ENCODE measurements around the gene RUFY2. TPM values are rescaled to one million over a fixed set of nuclear protein-coding genes. Genes with fewer than 3 reads are reported as not detected.
A peak's percentile ranks its signal among the peaks of the same experiment; 100 is the strongest.

Gene RUFY2
- total RNA-seq, 1 donor from 2014 or later, result 113 TPM

DNA sequence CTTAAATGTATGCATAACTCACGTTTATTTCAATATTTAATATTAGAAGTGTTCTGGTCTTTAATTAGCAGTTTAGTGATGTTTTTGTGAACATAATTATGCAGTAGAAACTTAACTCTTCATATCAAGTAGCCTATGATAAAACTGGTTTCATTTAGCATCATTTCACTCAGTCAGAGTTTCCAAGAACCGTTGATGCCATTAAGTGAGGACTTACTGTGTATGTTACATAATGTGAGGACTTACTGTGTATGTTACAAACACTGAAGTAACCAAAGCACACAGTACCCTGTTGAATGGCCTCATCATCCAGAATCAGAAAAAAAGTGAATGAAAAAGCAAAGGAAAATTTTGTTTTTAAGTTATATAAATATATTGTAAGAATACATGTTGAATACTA lies 41.5 kb downstream of the RUFY2 start:
- FAIRE-seq (no peak), DNase-seq (ENCODE audit: low spot score in 2 of 2) (no peak)

DNA sequence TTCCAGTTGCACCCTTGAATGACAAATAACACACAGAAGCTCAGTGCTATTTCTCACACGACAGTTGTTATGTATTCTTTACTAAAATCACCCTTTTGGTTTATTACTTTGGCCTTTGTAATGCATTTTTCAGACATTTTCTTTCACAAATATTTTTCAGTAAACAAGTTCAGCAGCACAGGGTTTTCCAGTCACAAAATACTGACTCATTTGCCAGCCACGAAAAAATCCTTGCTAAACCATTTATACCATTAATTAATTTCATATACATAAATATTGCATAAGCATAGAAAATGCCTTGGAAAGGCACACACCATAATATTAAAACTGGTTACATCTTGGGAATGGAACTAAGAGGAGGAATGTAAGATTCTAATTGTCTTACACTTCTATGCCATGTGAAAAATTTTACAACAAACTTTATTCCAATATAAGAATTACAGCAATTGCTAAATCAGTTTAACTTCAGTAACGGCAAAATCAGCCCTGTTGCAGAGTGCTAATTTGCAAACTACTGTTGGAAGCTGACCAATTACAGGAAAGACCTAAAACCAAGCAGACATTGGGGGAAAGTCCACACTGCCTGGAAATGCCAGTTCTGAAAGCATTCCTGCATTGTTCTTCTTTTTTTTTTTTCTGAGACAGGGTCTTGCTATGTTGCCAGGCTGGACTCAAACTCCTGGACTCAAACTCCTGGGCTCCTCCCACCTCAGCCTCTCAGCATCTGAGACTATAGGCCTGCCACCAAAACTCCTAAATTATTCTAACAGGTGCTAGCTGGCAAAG lies 42.8 kb downstream of the RUFY2 start:
- FAIRE-seq (no peak), DNase-seq (ENCODE audit: low spot score in 2 of 2) (no peak)

DNA sequence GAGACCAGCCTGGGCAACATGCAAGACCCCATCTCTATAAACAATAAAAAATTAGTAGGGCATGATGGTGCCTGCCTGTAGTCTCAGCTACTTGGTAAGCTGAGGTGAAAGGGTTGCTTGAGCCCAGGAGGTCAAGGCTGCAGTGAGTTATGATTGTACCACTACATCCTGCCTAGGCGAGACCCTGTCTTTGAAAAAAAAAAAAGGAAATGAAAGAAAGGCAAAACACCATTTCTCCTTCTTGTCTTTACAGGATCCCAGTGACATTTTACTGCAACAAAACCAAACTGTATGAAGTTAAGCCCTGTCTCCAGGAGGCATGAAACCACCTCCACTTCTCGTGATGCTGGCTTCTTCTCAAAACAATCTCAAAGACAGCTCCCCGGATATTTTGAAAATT lies 44.5 kb downstream of the RUFY2 start:
- no peak for FAIRE-seq
- DNase-seq (ENCODE audit: low spot score in 2 of 2), result no peak

DNA sequence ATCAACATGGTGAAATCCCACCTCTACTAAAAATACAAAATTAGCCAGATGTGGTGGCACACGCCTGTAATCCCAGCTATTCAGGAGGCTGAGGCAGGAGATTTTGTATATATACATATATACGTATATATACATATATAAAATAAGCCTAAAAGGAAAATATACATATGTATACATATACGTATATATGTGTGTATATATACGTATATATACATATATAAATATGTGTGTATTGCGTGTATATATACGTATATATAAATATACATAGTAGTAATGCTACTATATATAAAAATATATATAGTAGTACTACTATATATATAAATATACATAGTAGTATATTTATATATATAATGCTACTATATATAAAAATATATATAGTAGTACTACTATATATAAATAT lies 47.9 kb downstream of the RUFY2 start:
- FAIRE-seq (peak; percentile 79), DNase-seq (ENCODE audit: low spot score in 2 of 2) (no peak)

DNA sequence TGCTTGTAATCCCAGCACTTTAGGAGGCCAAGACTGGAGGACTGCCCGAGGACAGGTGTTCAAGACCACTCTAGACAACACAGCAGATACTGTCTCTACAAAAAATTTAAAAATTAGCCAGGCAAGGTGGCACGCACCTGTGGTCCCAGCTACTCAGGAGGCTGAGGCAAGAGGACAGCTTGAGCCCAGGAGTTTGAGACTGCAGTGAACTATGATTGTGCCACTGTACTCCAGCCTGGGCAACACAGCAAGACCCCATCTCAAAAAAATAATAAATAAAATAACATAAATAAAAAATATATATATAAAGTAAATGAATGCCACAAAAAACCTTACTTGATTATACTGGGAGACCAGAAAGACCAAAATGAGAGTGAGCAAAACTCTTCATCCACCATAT lies 53.5 kb downstream of the RUFY2 start:
- FAIRE-seq (no peak), DNase-seq (ENCODE audit: low spot score in 2 of 2) (no peak)

DNA sequence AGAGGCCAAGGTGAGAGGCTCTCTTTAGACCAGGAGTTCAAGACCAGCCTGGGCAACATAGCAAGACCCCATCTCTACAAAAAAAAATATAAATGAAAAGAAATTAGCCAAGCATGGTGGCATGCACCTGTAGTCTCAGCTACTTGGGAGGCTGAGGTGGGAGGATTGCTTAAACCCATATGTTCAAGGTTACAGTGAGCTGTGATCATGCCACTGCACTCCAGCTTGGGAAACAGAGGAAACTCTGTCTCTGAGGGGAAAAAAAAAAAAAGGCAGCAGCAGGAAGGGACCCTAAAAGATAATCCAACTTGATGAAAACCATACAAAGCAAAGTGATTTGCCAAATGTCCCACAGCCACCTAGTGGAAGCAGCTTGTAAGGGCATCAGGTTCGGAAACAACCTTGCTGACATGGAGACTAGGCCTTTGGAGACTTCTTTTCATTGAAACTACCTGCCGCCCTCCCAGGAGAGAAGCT lies 58.8 kb downstream of the RUFY2 start:
- no peak for FAIRE-seq
- DNase-seq (ENCODE audit: low spot score in 2 of 2), result peak in 1 of 2 donors; percentile 21

DNA sequence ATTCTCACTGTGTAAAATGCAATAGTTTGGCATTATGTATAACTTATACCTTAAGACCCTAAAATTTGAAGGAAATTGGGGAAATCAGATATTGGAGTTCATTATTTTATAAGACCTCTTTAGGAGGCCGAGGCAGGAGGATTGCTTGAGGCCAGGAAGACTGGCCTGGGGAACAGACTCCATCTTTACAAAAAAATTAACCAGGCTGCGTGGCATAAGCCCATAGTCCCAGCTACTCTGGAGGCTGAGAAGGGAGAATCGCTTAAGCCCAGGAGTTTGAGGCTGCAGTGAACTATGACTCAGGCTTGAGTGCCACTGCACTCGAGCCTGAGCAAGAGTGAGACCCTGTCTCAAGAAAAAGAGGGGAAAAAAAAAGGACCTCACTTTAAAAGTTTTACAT lies 60.3 kb downstream of the RUFY2 start:
- FAIRE-seq (no peak), DNase-seq (ENCODE audit: low spot score in 2 of 2) (no peak)

DNA sequence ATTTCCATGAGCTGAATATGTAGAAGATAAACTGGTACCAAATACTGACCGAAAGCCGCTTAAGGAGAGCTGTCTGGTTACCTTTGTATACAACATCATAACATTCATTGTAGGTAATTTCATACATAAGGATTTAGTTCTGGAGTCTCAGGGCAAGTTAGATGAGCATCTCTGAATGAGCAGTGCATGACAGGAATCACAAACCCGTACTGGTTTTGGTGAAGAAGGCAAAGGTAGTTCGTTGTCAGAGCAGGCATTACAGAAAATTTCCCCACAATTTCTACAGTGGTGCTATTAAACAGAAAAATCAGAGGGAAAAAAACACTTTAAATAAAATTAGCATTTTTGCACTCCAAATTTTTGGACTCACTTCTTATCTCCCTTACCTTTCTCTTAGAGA lies 61.5 kb downstream of the RUFY2 start:
- FAIRE-seq (no peak), DNase-seq (ENCODE audit: low spot score in 2 of 2) (no peak)

DNA sequence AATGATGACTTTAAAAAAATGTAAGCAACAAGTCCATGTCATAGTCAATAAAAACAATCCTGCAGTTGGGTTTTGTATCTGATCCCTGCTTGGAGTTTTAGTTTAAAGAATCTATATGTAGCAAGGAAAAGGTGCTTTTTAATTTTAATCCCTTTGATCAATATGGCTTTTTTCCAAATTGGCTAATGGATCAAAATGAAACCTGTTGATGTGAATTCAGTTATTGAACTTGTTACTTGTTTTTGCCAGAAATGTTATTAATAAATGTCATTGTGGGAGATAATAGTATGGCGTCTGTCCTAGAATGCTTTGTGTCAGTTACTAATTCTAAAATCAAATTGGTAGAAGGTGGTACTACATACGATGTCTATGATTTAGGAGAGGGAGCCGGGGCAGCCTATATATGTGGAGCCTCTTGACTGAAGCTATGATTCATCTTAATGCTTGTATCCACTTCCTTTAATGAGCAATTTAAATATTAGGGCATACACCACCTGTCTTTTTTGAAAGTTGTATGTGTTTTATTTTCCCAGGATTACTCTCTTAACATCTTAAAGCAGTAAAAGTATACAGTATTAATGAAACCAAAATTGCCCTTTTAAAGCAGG lies 64.1 kb downstream of the RUFY2 start:
- DNase-seq (ENCODE audit: low spot score in 2 of 2), result no peak
- FAIRE-seq, result no peak

DNA sequence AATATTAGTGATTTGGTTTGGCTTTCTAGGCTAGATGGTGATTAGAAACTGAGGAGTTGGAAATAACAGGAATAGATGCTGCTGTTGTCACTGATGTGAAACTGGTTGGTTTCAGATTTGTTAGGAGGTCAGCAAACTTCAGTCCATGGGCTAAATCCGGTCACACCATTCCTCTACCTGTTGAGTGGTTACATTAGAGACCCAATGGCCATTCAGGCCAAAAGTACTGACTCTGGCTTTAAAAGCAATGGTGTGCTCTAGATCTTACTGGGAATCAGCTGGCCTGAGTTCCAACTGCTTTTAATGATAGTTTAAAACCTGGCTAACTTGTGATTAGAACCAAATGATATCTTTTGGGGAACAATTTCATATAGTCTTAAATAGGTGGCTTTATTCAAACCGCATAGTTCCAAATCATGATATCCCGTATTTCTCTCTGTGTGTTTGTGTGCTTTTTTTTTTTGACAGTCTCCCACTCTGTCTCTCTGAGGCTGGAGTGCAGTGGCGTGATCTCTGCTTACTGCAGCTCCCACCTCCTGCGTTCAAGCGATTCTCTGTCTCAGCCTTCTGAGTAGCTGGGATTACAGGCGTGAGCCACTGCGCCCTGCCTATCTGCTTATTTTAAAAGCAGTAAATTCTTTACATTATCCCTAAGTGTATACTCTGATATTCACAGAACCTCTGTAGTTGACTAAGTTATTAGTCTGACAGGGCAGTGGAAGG lies 66.6 kb downstream of the RUFY2 start:
- DNase-seq (ENCODE audit: low spot score in 2 of 2) (no peak), FAIRE-seq (no peak)

DNA sequence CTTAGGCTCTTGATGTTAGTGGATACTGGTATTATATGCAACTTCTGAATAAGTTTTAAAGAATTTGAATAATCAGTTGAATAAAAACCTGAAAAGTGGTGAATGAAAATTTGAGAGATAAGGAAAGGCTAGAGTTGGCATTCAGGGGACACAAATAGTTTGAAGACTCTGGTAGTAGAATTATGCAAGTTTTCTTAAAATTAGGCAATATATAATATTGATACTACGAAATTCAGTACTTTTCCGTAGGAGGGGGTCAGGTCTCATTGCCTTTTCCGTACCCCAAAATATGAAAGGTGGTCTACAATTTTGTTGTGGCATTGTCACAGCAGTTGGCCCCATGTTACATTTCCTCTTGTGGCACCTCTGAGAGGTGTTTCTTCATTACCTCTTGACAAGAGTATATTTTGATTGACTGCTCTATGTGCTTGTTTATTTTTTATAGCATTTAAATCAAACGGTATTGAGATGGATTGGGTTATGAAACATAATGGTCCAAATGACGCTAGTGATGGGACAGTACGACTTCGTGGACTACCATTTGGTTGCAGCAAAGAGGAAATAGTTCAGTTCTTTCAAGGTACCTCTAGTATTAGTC lies 70.2 kb downstream of the RUFY2 start:
- FAIRE-seq (no peak), DNase-seq (ENCODE audit: low spot score in 2 of 2) (no peak)

DNA sequence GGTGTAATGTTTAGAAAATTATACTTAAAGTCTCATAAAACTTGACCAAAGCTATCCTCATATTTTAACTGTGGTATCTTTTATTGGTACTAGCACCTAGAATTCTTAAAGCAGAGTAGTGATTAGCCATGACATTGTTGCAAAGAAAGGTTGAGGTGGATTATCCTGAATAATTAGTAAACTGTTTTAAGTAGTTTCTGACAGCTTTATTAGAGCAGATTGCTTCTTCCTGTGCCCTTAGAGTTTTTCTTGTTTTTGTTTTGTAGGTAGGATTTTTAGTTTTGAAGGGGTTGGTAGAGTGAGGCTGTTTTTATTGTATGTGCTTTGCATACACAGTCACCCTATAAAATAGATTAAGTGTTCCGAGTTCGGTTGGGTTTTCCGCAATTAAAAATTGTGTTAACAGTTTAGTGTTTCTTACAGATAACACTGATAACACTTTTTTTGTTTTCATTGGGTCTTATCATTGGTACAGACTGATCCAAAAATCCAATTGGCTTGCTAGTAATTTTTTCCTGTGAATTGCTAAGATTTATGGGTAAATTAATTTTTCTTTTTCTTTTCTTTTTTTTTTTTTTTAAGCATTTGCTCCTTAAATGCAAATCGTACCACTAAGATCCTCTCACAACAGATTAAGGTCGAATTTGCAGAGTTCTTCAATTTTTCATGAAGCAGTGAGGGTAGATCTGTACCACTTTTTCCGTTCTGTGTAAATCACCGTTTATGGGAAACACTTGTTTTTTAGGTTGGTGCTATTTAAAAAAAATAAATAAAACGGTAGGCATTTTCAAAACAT lies 72.2 kb downstream of the RUFY2 start:
- FAIRE-seq, result no peak

DNA sequence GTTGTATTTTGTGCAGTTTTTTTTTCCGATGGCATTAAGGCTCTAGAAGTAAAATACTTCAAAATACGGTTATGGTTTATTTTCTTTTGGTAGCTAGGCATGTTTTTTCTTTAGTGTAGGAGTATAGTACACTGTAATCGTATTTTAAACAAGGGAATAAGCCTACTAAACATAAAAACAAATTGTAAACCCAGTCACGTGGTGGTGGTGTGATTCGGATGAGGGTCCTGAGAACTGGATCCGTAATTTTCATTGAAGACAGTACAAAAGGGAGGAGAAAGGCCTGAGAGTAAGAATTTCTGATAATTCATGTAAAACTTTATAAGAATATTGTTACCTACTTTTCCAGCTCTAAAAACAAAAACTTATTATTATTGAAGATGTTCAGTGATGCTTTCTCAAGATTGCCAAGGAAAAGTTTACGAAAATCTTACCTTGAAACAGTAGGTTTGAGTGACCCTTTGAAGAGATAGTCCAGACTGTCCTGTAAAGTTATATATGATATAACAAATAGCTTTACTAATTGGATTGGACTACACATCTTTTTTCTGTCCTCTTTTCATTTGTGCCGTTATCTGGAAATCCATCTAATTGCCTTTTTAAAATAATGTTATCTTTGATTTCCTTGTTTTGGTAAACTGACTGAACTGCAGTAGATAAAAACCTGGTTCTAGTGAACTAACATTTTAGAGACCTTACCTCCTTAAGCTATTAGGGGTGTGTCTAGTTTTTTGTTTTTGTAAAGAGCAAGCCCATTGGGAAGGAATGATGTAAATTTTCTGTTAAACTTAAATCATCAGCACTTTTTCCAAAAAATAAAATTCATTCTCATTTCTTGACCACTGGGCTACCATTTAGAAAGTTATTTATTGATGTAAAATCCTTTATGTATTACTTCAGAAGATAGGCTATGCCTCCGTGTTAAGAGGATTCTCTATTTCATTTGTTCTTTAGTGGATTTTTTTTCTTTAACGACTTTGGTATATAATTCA lies 73.3 kb downstream of the RUFY2 start:
- DNase-seq (ENCODE audit: low spot score in 2 of 2) (no peak), FAIRE-seq (no peak)

More for the DNA sequence above, 72.2 kb downstream of the RUFY2 start:
- DNase-seq (ENCODE audit: low spot score in 2 of 2), result no peak

DNA sequence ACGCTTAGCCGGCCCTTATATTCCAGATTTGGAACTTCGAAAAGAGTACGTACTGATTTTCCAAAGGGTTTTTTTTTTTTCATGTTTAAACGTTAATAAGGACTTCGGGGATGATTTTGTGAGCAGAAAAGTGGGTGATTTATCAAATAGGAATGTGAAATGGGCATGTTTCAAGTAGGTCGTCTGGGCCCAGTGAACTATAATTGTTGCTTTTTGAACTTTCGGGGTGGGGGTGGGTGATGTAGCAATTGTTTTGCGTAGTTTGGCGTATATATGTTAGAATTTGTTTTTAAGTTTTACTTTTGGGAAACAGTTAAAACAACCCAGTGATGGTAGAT lies 74.0 kb downstream of the RUFY2 start:
- DNase-seq (ENCODE audit: low spot score in 2 of 2) (no peak), FAIRE-seq (no peak)

DNA sequence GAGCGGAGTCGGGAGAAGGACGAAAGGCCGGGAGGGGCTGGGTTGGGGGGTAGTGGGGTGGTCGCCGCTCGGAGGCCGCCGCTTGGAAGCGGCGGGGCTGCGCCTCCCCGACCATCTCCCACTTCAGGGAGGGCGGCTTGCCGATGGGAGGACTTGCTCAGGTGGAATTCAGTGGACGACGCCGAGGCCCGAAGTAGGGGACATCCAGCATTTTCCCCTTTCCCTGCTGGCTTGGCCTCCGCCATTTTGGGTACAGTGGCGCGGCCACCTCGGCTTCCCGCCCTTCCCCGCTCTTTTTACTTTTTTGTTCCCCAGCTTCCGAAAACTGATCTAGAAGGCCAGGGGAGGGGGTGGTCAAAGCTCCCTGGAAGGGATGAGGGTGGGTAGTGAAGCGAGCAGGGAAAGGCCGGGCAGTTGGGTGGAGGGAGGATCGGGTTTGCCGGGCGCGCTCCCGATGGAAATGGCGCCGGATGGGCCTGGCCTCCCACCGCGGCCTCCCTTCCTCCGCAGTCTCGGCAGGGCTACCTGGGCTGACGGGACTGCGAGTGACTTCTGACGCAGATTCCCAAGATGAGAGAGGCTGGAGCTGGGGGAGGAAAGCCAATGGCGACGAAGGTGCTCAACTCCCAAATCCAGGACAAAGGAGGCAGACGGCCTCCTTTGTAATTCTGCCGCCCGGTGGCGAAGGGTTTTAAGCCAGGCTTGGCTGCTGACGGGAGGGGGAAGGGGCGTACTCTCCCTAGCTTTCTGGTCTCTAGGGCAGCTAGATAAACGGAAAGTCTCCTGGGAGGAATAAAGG lies 74.6 kb downstream of the RUFY2 start, which contains the start of gene PBLD:
TSS of gene PBLD (minus strand) at position 670 of the 799 bp plus-strand sequence. CDS start 26,084 bp downstream, outside the sequence.
- DNase-seq (ENCODE audit: low spot score in 2 of 2) (peak; percentile 45 to 48), FAIRE-seq (no peak)

DNA sequence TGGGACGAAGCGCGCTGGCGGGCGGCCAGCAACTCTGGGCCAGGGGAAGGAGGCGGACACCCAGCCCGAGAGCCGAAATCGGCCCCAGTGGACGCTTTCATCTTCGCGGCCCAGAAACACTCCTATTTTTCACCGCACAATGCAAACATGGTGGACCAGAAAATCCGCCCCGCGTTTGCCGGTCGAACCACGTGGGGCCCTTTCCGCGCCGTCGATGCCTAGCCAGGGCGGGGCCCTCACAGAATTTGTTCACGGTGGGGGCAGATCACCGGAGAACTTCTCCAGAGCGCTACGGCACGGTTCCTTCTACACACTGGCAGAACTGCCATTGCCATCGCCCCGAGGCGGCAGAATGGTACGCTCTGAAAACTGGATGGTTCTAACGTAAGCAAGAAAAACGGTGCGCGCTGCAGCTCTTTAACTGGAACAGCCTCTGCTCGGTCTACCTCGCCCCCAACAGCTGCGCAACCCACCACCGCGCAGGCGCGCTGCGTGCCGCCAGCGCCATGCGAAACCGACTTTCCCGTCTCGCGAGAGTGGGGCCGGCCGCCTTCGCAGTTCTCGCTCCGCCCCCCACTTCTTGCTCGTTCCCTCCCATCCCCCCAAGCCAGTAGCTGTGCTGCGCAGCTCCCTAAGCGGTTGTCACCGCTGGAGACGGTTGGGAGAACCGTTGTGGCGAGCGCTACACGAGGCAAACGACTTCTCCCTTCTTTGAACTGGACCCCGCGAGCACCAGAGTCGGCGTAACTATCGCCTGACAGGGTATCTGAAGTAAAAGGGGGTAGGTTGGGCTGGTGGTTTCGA lies 75.4 kb downstream of the RUFY2 start, which contains the start of gene HNRNPH3:
TSS of gene HNRNPH3 (plus strand) at position 610 of the 804 bp plus-strand sequence. CDS start 5,158 bp downstream, outside the sequence.
- no peak for FAIRE-seq
- peak; percentile 86 to 88 for DNase-seq (ENCODE audit: low spot score in 2 of 2)

DNA sequence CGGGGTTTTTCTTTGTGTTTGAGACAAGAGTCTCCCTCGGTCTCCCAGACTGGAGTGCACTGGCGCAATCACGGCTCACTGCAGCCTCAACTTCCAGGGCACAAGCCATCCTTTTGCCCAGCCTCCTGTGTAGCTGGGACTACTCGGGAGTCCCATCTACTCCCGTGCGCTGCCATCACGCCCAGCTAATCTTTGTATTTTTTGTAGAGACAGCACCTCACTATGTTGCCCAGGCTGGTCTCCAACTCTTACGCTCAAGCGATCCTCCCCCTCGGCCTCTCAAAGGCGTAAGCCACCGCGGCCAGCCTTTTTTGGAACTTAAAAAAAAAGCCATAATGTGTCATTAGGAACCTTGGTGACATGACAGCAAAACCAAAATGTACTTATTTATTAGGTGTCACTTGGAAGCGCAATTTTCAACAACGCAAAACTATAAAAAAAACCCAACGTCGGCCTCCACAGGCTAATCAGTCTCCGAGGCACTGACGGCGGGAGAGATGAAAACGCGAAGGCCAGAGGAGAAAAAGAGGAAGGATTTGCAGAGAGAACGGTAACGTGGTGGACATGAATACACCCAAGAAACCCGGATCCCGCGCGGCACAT lies 76.1 kb downstream of the RUFY2 start:
- no peak for DNase-seq (ENCODE audit: low spot score in 2 of 2)
- FAIRE-seq, result no peak
